PC-3 (cell line): ENCODE data around the gene CDH4. TPM values are rescaled to one million over a fixed set of nuclear protein-coding genes. Genes with fewer than 3 reads are reported as not detected.

Experiments
- ATAC-seq: fragments of 200-7000 bp; cut with Tn5 transposase; 2 replicates; pipeline ENCODE4 v1.9.1; 2020; ENCODE audit warnings: mild to moderate bottlenecking, moderate library complexity
- BruUV-seq: library from RNA; stranded (reverse); fragments of 400-500 nt; replicated peaks from 2 replicates; lab custom pipeline; 2021; lab: Mats Ljungman, UMichigan
- CTCF ChIA-PET: fragments of 300-600 bp; sonication (Branson Sonifier 250); formaldehyde crosslinking; loops from one replicate; lab custom pipeline; 2022; ENCODE audit warnings: antibody characterized with exemption; lab: Charles Lee
- POLR2A ChIA-PET: fragments of 300-600 bp; sonication (Branson Sonifier 250); formaldehyde crosslinking; loops from one replicate; lab custom pipeline; 2022; ENCODE audit warnings: antibody characterized with exemption; ENCODE audit not compliant: unreplicated experiment; lab: Charles Lee
- DNase-seq: peaks from one replicate; pipeline ENCODE4 v3.0.0-alpha.2; 2015
- H2AFZ ChIP-seq: fragments of 300-600 bp; sonication (generic); 2 replicates; pipeline ENCODE4 v1.6.0; 2016; ENCODE audit warnings: antibody characterized with exemption, low read length
- H3F3A ChIP-seq: fragments of 300-600 bp; sonication (generic); one replicate; pipeline ENCODE4 v1.6.0; 2017; ENCODE audit warnings: antibody characterized with exemption, low read length, control low read depth, mild to moderate bottlenecking; ENCODE audit not compliant: unreplicated experiment
- H3K27ac ChIP-seq: fragments of 300-600 bp; sonication (generic); 2 replicates; pipeline ENCODE4 v1.5.1; 2016; ENCODE audit warnings: mild to moderate bottlenecking, low read length
- H3K27me3 ChIP-seq: fragments of 300-600 bp; sonication (generic); 2 replicates; pipeline ENCODE4 v1.6.1; 2016; ENCODE audit warnings: low read length, mixed read lengths
- H3K36me3 ChIP-seq: fragments of 300-600 bp; sonication (generic); 2 replicates; pipeline ENCODE4 v1.6.1; 2016; ENCODE audit warnings: low read depth, mixed run types, low read length, mixed read lengths
- H3K4me1 ChIP-seq: fragments of 300-600 bp; sonication (generic); 2 replicates; pipeline ENCODE4 v1.5.1; 2016; ENCODE audit warnings: low read length; ENCODE audit not compliant: insufficient read depth
- H3K4me2 ChIP-seq: fragments of 300-600 bp; sonication (generic); 2 replicates; pipeline ENCODE4 v1.6.0; 2016; ENCODE audit warnings: low read length
- H3K4me3 ChIP-seq: fragments of 300-600 bp; sonication (generic); 2 replicates; pipeline ENCODE4 v1.5.1; 2016; ENCODE audit warnings: mild to moderate bottlenecking, low read length, mixed read lengths
- H3K79me2 ChIP-seq: fragments of 300-600 bp; sonication (generic); 2 replicates; pipeline ENCODE4 v1.6.1; 2017; ENCODE audit warnings: low read length, mixed read lengths
- H3K9ac ChIP-seq: fragments of 300-600 bp; sonication (generic); 2 replicates; pipeline ENCODE4 v1.6.0; 2016; ENCODE audit warnings: mild to moderate bottlenecking, low read length
- H3K9me2 ChIP-seq: fragments of 300-600 bp; sonication (generic); replicated peaks from 2 replicates; pipeline ENCODE4 v1.6.1; 2016; ENCODE audit warnings: mixed run types, low read length, mixed read lengths
- H3K9me3 ChIP-seq: fragments of 300-600 bp; sonication (generic); 2 replicates; pipeline ENCODE4 v1.6.1; 2016; ENCODE audit warnings: low read length, mixed read lengths
- H4K20me1 ChIP-seq: fragments of 300-600 bp; sonication (generic); 2 replicates; pipeline ENCODE4 v1.6.1; 2016; ENCODE audit warnings: low read length, mixed read lengths
- EZH2 ChIP-seq: fragments of 300-600 bp; sonication (generic); IDR thresholded peaks from one replicate; pipeline ENCODE4 v1.6.1; 2017; ENCODE audit warnings: antibody characterized with exemption, mild to moderate bottlenecking, low read length; ENCODE audit not compliant: unreplicated experiment
- EZH2phosphoT487 ChIP-seq: fragments of 300-600 bp; sonication (generic); IDR thresholded peaks from 2 replicates; pipeline ENCODE4 v1.6.1; 2018; ENCODE audit warnings: mild to moderate bottlenecking, antibody characterized with exemption, low read length, borderline replicate concordance
- intact Hi-C: fragments of 100-400 bp; cut with micrococcal nuclease; formaldehyde crosslinking; loops from 2 replicates; pipeline ENCODE4 v1.9.0; 2023
- total RNA-seq: library from RNA; depleted of rRNA; stranded (reverse); fragments of >200 nt; gene quantifications from 2 replicates; pipeline ENCODE4 v1.2.3, GENCODE V29; 2014
- TF ChIP-seq, protein P1 (sequence below): fragments of 300-600 bp; sonication (generic); conservative IDR thresholded peaks from 2 replicates; pipeline ENCODE4 v1.5.1; 2017; ENCODE audit warnings: antibody characterized with exemption, low read depth, mild to moderate bottlenecking, low read length

Gene CDH4
- total RNA-seq, 1 experiment from 2014 or later, result not detected

GRCh38 chr20:61974357-61974665, 722.2 kb downstream of the CDH4 start:
- no peaks in the 10 kb centered on the region for H3K79me2 ChIP-seq
- ATAC-seq (no peak), DNase-seq (no peak)
- no peak overlapping the region for H2AFZ ChIP-seq
- no peak overlapping the region for H3K27ac ChIP-seq
- H3K4me2 ChIP-seq, result no peak overlapping the region
- ChIA-PET POLR2A (interaction anchor here (0.5 kb wide), 1 partner anchor 38 kb away, joined by 5 read pairs; no protein-coding TSS in a partner anchor), CTCF (no interaction called here)
- intact Hi-C loops, result no loop called here
- peaks cover 8% of the 10 kb centered on the region; the same call in 1 of the 2 replicates for H3K36me3 ChIP-seq
- no peaks in the 10 kb centered on the region for H3K9me3 ChIP-seq
- no peaks in the 10 kb centered on the region for H3K27me3 ChIP-seq
- no peaks in the 10 kb centered on the region for H4K20me1 ChIP-seq
- no peaks in the 10 kb centered on the region for H3K4me1 ChIP-seq
- BruUV-seq, result no TSS peak
- no peaks in the 10 kb centered on the region for H3F3A ChIP-seq
- no peaks in the 10 kb centered on the region for H3K9me2 ChIP-seq
- no peak overlapping the region for H3K4me3 ChIP-seq
- no peak overlapping the region for H3K9ac ChIP-seq
- TF ChIP-seq EZH2, result no peak
- TF ChIP-seq, protein P1, sequence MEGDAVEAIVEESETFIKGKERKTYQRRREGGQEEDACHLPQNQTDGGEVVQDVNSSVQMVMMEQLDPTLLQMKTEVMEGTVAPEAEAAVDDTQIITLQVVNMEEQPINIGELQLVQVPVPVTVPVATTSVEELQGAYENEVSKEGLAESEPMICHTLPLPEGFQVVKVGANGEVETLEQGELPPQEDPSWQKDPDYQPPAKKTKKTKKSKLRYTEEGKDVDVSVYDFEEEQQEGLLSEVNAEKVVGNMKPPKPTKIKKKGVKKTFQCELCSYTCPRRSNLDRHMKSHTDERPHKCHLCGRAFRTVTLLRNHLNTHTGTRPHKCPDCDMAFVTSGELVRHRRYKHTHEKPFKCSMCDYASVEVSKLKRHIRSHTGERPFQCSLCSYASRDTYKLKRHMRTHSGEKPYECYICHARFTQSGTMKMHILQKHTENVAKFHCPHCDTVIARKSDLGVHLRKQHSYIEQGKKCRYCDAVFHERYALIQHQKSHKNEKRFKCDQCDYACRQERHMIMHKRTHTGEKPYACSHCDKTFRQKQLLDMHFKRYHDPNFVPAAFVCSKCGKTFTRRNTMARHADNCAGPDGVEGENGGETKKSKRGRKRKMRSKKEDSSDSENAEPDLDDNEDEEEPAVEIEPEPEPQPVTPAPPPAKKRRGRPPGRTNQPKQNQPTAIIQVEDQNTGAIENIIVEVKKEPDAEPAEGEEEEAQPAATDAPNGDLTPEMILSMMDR, result no peak
- no peak for TF ChIP-seq EZH2phosphoT487

- no peak overlapping the region for H3K4me2 ChIP-seq
- H3K4me1 ChIP-seq, result no peaks in the 10 kb centered on the region
- H3K9me3 ChIP-seq, result no peaks in the 10 kb centered on the region
- peaks cover 8% of the 10 kb centered on the region; the same call in 1 of the 2 replicates for H3K36me3 ChIP-seq
- no peaks in the 10 kb centered on the region for H3K79me2 ChIP-seq
- no TSS peak for BruUV-seq
- no peak overlapping the region for H2AFZ ChIP-seq
- ATAC-seq, result no peak
- no peak for TF ChIP-seq EZH2
- TF ChIP-seq EZH2phosphoT487, result no peak
- TF ChIP-seq, protein P1, result no peak
- H4K20me1 ChIP-seq, result no peaks in the 10 kb centered on the region
- H3K27me3 ChIP-seq, result no peaks in the 10 kb centered on the region
- H3K4me3 ChIP-seq, result no peak overlapping the region
- H3K9ac ChIP-seq, result no peak overlapping the region
- DNase-seq, result no peak
- intact Hi-C loops, result no loop called here
- H3K9me2 ChIP-seq, result no peaks in the 10 kb centered on the region
- POLR2A ChIA-PET, result no interaction called here
- no peak overlapping the region for H3K27ac ChIP-seq
- no peaks in the 10 kb centered on the region for H3F3A ChIP-seq
- CTCF ChIA-PET, result no interaction called here
Observed at GRCh38 chr20:61975407-61976129, 723.5 kb downstream of the CDH4 start.

DNA sequence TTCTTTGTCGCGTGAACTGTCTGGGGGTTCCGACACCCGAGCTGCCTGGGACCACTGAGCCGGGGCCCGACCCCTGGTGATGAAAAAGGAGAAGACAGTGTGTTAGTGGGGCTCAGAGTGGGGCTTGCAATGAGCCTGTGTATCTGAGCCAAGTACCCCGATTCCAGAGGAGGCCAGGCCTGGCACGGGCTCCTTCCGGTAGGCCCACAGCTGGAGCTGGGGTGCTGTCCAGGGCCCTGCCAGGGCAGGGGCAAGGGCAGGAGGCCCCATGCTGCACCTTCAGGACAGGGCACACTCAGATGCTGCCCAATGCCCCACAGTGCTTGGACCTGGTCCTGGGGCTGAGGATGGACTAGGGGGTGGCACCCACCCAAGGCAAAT, 724.2 kb downstream of the CDH4 start:
- Histone ChIP-seq H3F3A (no peaks in the 10 kb centered on the region), H3K27ac (no peak overlapping the region), H3K9ac (no peak overlapping the region), H3K4me1 (no peaks in the 10 kb centered on the region), H2AFZ (no peak overlapping the region), H3K79me2 (no peaks in the 10 kb centered on the region), H3K4me2 (no peak overlapping the region), H3K9me2 (no peaks in the 10 kb centered on the region), H3K27me3 (no peaks in the 10 kb centered on the region), H4K20me1 (no peaks in the 10 kb centered on the region), H3K9me3 (no peaks in the 10 kb centered on the region), H3K36me3 (peaks cover 8% of the 10 kb centered on the region; the same call in 1 of the 2 replicates), H3K4me3 (no peak overlapping the region)
- ATAC-seq, result no peak
- ChIA-PET POLR2A (no interaction called here), CTCF (no interaction called here)
- TF ChIP-seq EZH2 (no peak), EZH2phosphoT487 (no peak)
- TF ChIP-seq, protein P1, result no peak
- no TSS peak for BruUV-seq
- intact Hi-C loops, result no loop called here
- DNase-seq, result no peak
